ENCODE data around the gene VWCE. TPM values are rescaled to one million over a fixed set of nuclear protein-coding genes. Genes with fewer than 3 reads are reported as not detected.

The VWCE gene
- total and polyA plus RNA-seq, 2 experiments from 2014 or later, result 0.61 to 0.76 TPM

- Histone ChIP-seq H3K36me3 (ENCODE audit: low read depth) (no peaks in the 10 kb centered on the region), H3K4me1 (ENCODE audit: insufficient read depth) (no peaks in the 10 kb centered on the region), H3K27me3 (replicated peaks; ENCODE audit: insufficient read depth) (no peaks in the 10 kb centered on the region), H4K20me1 (ENCODE audit: insufficient read depth) (no peaks in the 10 kb centered on the region), H3K4me3 (no peak overlapping the region), H2AFZ (no peak overlapping the region), H3F3A (ENCODE audit: insufficient read depth) (no peaks in the 10 kb centered on the region), H3K9ac (no peak overlapping the region), H3K79me2 (ENCODE audit: insufficient read depth) (no peaks in the 10 kb centered on the region), H3K4me2 (ENCODE audit: unreplicated experiment) (no peak overlapping the region), H3K9me3 (ENCODE audit: low read depth) (no peaks in the 10 kb centered on the region), H3K27ac (no peak overlapping the region), H3K9me2 (ENCODE audit: insufficient read depth) (no peaks in the 10 kb centered on the region)
- DNase-seq, result no peak
- in situ Hi-C loops (cut with MboI), result no loop called here
- WGBS, 2 experiments (ENCODE audit: low coverage in 1 of 2, low lambda C conversion rate in 2 of 2, missing lambda C conversion rate in 2 of 2), result 85 to 86% methylated on average over 17 to 19 of the region's 20 CpGs
- TF ChIP-seq EZH2 (IDR thresholded peaks at IDR 0.05; ENCODE audit: insufficient read depth, poor library complexity, severe bottlenecking) (no peak), EZH2phosphoT487 (IDR thresholded peaks at IDR 0.05; ENCODE audit: insufficient read depth, low read depth) (no peak)
Measured at GRCh38 chr11:61280883-61281580, 14.1 kb downstream of the VWCE start.

- TF ChIP-seq EZH2phosphoT487 (IDR thresholded peaks at IDR 0.05; ENCODE audit: insufficient read depth, low read depth), result no peak
- TF ChIP-seq EZH2 (IDR thresholded peaks at IDR 0.05; ENCODE audit: insufficient read depth, poor library complexity, severe bottlenecking), result no peak
- Histone ChIP-seq H3K27ac (no peak overlapping the region), H3K4me3 (no peak overlapping the region), H3K9me2 (ENCODE audit: insufficient read depth) (no peaks in the 10 kb centered on the region), H3K79me2 (ENCODE audit: insufficient read depth) (no peaks in the 10 kb centered on the region), H3K9ac (no peak overlapping the region), H3K4me2 (ENCODE audit: unreplicated experiment) (no peak overlapping the region), H3K9me3 (ENCODE audit: low read depth) (no peaks in the 10 kb centered on the region), H3K27me3 (replicated peaks; ENCODE audit: insufficient read depth) (no peaks in the 10 kb centered on the region), H3F3A (ENCODE audit: insufficient read depth) (no peaks in the 10 kb centered on the region), H4K20me1 (ENCODE audit: insufficient read depth) (no peaks in the 10 kb centered on the region), H3K36me3 (ENCODE audit: low read depth) (no peaks in the 10 kb centered on the region), H2AFZ (no peak overlapping the region), H3K4me1 (ENCODE audit: insufficient read depth) (no peaks in the 10 kb centered on the region)
- in situ Hi-C loops (cut with MboI), result no loop called here
- 83 to 84% methylated on average over 12 of the region's 12 CpGs for WGBS, 2 experiments (ENCODE audit: low coverage in 1 of 2, low lambda C conversion rate in 2 of 2, missing lambda C conversion rate in 2 of 2)
- DNase-seq, result peak; percentile 19
Measured at GRCh38 chr11:61279934-61280659, 15.0 kb downstream of the VWCE start.

GRCh38 chr11:61278001-61278470 is 17.1 kb downstream of the VWCE start:
- TF ChIP-seq EZH2 (IDR thresholded peaks at IDR 0.05; ENCODE audit: insufficient read depth, poor library complexity, severe bottlenecking) (no peak), EZH2phosphoT487 (IDR thresholded peaks at IDR 0.05; ENCODE audit: insufficient read depth, low read depth) (no peak)
- Histone ChIP-seq H3F3A (ENCODE audit: insufficient read depth) (no peaks in the 10 kb centered on the region), H4K20me1 (ENCODE audit: insufficient read depth) (no peaks in the 10 kb centered on the region), H3K79me2 (ENCODE audit: insufficient read depth) (no peaks in the 10 kb centered on the region), H3K4me2 (ENCODE audit: unreplicated experiment) (no peak overlapping the region), H3K27ac (no peak overlapping the region), H3K4me1 (ENCODE audit: insufficient read depth) (no peaks in the 10 kb centered on the region), H3K27me3 (replicated peaks; ENCODE audit: insufficient read depth) (no peaks in the 10 kb centered on the region), H3K36me3 (ENCODE audit: low read depth) (no peaks in the 10 kb centered on the region), H3K9ac (no peak overlapping the region), H3K9me2 (ENCODE audit: insufficient read depth) (no peaks in the 10 kb centered on the region), H2AFZ (no peak overlapping the region), H3K9me3 (ENCODE audit: low read depth) (no peaks in the 10 kb centered on the region), H3K4me3 (no peak overlapping the region)
- WGBS, 2 experiments (ENCODE audit: low coverage in 1 of 2, low lambda C conversion rate in 2 of 2, missing lambda C conversion rate in 2 of 2), result 62 to 66% methylated on average over 10 of the region's 10 CpGs
- no peak for DNase-seq
- in situ Hi-C loops (cut with MboI), result no loop called here

- no peak overlapping the region for H3K4me2 ChIP-seq (ENCODE audit: unreplicated experiment)
- no peaks in the 10 kb centered on the region for H3K27me3 ChIP-seq (replicated peaks; ENCODE audit: insufficient read depth)
- no peaks in the 10 kb centered on the region for H3K79me2 ChIP-seq (ENCODE audit: insufficient read depth)
- no peak for TF ChIP-seq EZH2 (IDR thresholded peaks at IDR 0.05; ENCODE audit: insufficient read depth, poor library complexity, severe bottlenecking)
- TF ChIP-seq EZH2phosphoT487 (IDR thresholded peaks at IDR 0.05; ENCODE audit: insufficient read depth, low read depth), result no peak
- H3F3A ChIP-seq (ENCODE audit: insufficient read depth), result no peaks in the 10 kb centered on the region
- no peaks in the 10 kb centered on the region for H3K4me1 ChIP-seq (ENCODE audit: insufficient read depth)
- H3K9ac ChIP-seq, result no peak overlapping the region
- H4K20me1 ChIP-seq (ENCODE audit: insufficient read depth), result no peaks in the 10 kb centered on the region
- no peak overlapping the region for H3K27ac ChIP-seq
- H3K9me2 ChIP-seq (ENCODE audit: insufficient read depth), result no peaks in the 10 kb centered on the region
- 74 to 75% methylated on average over 14 of the region's 14 CpGs for WGBS, 2 experiments (ENCODE audit: low coverage in 1 of 2, low lambda C conversion rate in 2 of 2, missing lambda C conversion rate in 2 of 2)
- H3K4me3 ChIP-seq, result no peak overlapping the region
- DNase-seq, result no peak
- H3K36me3 ChIP-seq (ENCODE audit: low read depth), result no peaks in the 10 kb centered on the region
- H2AFZ ChIP-seq, result no peak overlapping the region
- H3K9me3 ChIP-seq (ENCODE audit: low read depth), result no peaks in the 10 kb centered on the region
- in situ Hi-C loops (cut with MboI), result no loop called here
Measured at GRCh38 chr11:61277186-61278000, 17.7 kb downstream of the VWCE start.

Data from GM23248 (cell line).